ENCODE measurements around the gene BOLA3. TPM values are rescaled to one million over a fixed set of nuclear protein-coding genes. Genes with fewer than 3 reads are reported as not detected.
A peak's percentile ranks its signal among the peaks of the same experiment; 100 is the strongest.

BOLA3 gene
- total RNA-seq, 2 donors from 2014 or later, result 40.4 to 45.8 TPM

DNA sequence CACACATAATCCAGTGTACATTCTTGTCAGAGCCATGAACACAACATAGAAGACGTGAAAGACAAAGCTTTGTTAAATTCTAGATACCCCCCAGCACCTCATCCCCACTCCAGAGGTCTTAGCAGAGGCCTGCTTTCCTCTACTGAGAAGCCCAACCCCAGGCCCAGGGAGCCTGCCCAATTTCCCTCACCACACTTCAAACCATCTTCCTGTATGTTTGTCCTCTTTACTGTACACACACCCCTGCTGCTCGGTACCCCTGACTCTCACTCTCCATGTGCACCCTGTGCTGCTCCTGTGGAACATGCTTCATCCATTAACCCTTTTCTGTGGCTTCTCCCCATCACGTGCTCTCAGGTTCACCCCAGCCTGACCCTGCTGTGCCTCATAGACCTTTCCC lies 37.2 kb downstream of the BOLA3 start:
- no peak for ATAC-seq
- no peak for DNase-seq
- intact Hi-C loops (cut with DNase I, micrococcal nuclease), result no loop called here

DNA sequence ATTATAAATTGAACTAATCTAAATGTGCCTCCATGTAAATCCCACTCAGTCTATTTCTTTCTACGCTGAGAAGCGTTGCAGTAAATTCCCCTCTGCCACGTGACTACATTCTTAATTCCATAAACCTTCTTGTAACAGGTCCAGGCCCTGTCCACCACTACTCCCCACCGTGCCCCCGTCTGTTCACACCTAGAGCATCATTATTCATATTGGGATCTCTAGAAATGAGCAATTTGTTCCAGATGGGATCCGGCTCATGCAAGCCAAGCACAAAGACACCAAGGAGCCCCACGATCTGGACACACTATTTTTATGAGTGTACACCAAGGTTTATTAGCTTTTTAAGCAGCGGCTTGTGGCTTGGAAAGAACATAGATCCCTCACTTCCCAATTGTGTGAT lies 38.2 kb downstream of the BOLA3 start:
- no peak for DNase-seq
- intact Hi-C loops (cut with DNase I, micrococcal nuclease), result no loop called here
- no peak for ATAC-seq

DNA sequence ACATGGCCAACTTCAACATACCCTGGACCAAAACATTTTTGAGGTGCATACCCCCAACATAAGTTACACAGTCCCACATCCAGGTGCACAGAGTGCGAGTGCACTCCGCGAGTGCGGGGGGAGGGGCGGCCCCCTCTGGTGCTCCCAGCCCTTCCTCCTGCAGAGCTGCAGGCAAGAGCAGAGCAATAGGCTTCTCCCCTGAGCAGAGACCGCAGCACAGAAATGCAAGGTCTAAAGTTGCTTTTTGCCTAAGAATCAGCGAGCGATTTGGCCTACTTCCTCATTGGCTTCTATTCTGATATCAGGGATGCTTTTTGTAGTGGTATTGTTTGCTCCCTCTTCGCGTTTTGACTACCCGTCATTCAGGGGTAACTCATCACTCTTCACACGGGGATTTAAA lies 40.6 kb downstream of the BOLA3 start:
- DNase-seq (no peak), ATAC-seq (no peak)
- intact Hi-C loops (cut with DNase I, micrococcal nuclease), result no loop called here

DNA sequence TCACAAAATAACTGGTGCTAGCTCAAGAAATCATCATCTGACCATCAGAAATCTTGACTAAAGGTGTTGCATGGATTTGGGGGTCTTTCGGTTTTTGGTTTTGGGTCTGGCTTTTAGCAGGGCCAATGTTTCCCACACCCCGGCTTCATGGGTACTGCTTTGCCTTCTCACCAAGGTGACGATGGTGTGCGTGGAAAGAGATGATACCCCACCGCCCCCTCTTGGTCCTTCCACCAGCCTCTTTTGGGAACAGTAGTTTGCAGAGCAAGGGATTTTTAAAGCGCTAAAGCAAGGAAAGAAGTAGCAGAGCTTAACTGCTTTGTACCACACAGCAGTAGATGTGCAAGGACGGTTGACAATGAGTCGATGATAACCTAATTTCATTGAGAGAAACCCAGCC lies 42.3 kb downstream of the BOLA3 start:
- ATAC-seq (no peak), DNase-seq (no peak)
- intact Hi-C loops (cut with DNase I, micrococcal nuclease), result no loop called here

DNA sequence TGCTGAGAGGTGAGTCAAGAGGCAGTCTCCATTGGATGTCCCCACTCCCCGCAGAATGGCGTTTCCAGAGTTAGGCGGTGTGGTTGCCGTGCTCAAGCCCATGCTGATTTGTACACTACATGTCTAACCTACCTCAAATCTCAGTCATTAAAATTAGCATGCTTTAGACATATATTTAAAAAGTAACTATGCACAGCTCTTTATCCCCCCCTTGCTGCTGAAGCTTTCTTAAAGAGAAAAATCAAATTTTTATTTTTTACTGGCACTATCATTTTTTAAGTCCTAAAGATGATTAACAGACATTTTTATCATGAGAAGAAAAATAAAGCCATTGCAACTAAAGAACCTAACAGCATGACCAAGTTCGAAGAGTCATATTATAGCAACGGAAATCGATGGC lies 42.9 kb downstream of the BOLA3 start:
- intact Hi-C loops (cut with DNase I, micrococcal nuclease), result no loop called here
- ATAC-seq (no peak), DNase-seq (no peak)

DNA sequence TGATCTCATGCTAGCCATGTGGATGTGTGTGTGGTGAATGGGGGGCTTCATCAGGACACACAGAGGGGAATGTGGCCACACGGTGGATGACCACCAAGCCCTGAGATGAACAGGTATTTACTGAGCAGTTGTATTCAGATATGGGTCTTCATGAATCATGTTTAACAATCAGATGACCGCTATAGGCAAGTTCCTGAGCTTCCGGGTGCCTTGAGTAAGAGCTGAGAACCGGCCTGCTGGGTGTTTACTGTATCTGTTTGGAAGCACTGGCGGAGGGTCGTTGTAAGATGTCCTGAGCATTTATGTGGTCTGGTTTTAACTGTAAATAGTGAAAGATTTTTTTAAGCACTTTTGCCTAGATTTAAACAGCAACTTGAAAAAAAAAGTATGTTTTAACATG lies 43.9 kb downstream of the BOLA3 start:
- DNase-seq (no peak), ATAC-seq (no peak)
- intact Hi-C loops (cut with DNase I, micrococcal nuclease), result no loop called here

DNA sequence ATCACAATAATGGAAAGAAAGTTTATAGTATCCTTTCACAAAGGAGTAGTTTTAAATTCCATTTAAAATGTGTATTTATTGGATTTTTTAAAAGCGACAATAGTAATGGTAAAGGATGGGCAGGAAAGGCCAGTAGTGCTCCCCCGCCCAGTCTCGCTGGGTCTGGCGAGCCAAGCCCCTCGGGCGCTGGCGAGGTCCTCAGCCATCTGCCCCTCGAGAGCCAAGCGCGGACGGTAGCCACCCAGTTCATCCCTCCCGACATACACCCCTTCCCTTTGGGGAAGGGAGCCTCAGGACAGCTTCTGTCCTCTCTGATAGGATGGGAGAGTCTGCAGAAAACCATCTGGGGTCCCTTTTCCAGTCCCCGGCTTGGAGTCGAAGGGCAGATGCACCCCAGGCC lies 45.2 kb downstream of the BOLA3 start:
- DNase-seq (no peak), ATAC-seq (no peak)
- intact Hi-C loops (cut with DNase I, micrococcal nuclease), result no loop called here

DNA sequence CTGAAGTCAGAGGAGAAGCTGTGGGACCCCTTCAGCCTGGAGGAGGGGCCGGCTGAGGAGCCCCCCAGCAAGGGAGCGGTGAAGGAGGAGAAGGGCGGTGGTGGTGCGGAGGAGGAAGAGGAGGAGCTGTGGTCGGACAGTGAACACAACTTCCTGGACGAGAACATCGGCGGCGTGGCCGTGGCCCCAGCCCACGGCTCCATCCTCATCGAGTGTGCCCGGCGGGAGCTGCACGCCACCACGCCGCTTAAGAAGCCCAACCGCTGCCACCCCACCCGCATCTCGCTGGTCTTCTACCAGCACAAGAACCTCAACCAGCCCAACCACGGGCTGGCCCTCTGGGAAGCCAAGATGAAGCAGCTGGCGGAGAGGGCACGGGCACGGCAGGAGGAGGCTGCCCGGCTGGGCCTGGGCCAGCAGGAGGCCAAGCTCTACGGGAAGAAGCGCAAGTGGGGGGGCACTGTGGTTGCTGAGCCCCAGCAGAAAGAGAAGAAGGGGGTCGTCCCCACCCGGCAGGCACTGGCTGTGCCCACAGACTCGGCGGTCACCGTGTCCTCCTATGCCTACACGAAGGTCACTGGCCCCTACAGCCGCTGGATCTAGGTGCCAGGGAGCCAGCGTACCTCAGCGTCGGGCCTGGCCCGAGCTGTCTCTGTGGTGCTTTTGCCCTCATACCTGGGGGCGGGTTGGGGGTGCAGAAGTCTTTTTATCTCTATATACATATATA lies 46.0 kb downstream of the BOLA3 start:
- DNase-seq (no peak), ATAC-seq (no peak)
- intact Hi-C loops (cut with DNase I, micrococcal nuclease), result no loop called here

DNA sequence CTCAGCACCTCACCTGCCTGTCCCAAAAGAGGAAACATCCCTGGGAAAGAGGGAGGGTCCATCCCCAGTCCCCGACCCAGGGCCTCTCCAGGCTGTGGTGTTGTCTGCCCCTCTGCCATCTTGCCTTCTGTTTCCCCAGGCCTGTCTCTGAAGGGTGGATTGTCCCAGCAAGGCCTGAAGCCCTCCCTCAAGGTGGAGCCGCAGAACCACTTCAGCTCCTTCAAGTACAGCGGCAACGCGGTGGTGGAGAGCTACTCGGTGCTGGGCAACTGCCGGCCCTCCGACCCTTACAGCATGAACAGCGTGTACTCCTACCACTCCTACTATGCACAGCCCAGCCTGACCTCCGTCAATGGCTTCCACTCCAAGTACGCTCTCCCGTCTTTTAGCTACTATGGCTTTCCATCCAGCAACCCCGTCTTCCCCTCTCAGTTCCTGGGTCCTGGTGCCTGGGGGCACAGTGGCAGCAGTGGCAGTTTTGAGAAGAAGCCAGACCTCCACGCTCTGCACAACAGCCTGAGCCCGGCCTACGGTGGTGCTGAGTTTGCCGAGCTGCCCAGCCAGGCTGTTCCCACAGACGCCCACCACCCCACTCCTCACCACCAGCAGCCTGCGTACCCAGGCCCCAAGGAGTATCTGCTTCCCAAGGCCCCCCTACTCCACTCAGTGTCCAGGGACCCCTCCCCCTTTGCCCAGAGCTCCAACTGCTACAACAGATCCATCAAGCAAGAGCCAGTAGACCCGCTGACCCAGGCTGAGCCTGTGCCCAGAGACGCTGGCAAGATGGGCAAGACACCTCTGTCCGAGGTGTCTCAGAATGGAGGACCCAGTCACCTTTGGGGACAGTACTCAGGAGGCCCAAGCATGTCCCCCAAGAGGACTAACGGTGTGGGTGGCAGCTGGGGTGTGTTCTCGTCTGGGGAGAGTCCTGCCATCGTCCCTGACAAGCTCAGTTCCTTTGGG lies 47.2 kb downstream of the BOLA3 start:
- DNase-seq (no peak), ATAC-seq (no peak)
- intact Hi-C loops (cut with DNase I, micrococcal nuclease), result no loop called here

DNA sequence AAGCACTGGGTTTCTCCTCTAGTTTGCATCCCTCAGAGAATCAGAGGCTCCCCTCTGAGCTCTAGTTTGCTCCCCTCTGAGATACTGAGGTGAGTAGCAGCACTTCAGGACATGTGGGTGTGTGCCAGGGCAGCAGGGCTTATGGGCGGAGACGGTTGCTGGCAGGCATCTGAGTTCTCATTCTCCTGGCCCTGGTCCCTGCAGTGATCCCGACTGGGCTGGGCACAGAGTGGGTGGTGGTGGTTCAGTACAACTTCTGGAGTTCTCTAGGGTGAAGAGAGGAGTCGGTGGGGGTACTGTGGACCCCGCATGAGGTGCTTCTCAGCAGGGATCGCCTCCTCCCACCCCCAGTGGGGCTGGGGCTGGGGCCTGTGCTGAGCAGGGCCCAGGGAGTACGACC lies 47.9 kb downstream of the BOLA3 start:
- ATAC-seq, result peak; percentile 61
- intact Hi-C loops (cut with DNase I, micrococcal nuclease), result no loop called here
- peak in 1 of 2 donors; percentile 37 for DNase-seq

DNA sequence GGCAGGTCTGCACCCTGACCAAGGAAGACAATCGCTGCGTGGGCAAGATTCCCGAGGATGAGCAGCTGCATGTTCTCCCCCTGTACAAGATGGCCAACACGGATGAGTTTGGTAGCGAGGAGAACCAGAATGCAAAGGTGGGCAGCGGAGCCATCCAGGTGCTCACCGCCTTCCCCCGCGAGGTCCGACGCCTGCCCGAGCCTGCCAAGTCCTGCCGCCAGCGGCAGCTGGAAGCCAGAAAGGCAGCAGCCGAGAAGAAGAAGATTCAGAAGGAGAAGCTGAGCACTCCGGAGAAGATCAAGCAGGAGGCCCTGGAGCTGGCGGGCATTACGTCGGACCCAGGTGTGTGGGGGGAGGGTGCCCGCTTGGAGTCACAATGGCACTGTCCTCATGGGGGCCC lies 48.4 kb downstream of the BOLA3 start:
- DNase-seq, result no peak

DNA sequence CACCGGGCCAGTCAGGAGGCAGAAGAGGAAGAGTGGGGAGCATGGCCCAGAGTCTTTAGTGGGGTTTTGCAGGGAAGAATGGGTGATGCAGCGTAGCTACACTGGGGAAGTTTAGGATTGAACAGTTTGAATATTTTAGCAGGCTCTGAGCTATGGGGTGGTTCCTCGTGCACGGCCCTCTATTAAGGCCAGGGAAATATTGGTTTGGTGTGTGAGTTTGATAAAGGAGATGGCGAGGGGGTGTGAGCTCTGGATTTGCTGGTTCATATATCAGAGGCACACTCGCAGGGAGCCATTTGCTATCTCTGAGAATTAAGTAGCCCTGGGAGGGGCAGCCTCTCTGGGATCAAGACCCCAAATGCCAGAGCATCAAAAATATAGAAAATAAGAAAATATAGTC lies 50.1 kb downstream of the BOLA3 start:
- intact Hi-C loops (cut with DNase I, micrococcal nuclease), result no loop called here
- ATAC-seq, result no peak
- no peak for DNase-seq

More for the DNA sequence above, 48.4 kb downstream of the BOLA3 start:
- intact Hi-C loops (cut with DNase I, micrococcal nuclease), result no loop called here
- ATAC-seq, result no peak

DNA sequence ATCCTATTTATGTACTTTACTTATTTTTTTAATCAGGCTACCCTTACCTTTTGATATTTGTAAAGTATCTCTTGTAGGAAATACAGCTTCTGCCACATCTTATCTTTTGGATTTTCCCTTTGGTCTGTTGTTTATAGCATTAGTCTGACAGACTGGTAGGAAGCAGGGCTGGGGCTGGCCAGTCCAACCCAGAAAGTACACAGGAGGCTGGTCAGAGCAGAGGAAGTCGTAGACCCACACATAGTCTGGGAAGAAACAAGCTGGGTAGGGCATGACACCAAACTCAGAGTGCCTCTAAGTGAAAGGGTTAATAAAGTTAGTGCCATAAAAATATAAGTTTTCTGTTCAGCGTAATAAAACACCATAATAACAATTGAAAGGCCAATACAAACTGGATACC lies 51.7 kb downstream of the BOLA3 start:
- intact Hi-C loops (cut with DNase I, micrococcal nuclease), result no loop called here
- DNase-seq, result peak in 1 of 2 donors; percentile 31
- peak; percentile 93 for ATAC-seq

DNA sequence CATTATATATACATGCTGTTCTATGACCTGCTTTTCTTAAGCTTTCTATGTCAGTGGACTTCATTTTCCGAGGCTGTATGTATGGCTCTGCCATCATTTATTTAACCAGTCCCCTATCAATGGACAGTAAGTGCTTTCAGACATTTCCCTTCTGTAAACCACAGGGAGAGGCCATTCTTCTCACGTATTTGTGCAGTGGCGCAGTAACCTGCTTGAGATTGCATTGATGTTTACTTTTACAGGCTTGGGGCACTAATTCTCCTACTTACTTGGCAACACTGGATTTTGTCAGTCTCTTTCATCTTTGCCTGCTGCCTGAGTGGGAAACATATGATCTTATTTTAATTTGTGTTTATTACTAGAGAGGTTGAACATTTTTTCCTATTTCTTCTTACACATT lies 52.1 kb downstream of the BOLA3 start:
- intact Hi-C loops (cut with DNase I, micrococcal nuclease), result no loop called here
- ATAC-seq (peak; percentile 67), DNase-seq (no peak)

DNA sequence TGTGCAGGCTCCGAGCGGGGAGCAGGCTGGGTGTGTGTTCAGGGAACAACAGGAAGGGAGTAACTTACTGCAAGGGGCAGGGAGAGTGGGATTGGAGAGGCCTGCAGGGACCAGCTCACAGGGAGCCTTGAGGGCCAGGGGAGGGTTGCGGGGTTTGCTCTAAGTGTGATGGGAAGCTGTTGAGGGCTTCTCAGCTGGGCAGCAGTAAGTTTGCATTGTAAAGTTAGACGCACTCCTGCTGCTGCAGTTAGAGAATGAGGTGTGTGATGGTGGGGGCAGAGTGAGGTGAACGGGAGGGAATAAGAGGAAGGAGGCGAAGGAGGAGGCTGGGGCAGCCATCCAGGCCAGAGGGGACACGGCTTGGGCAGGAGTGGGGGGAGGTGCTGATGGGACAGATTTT lies 53.4 kb downstream of the BOLA3 start:
- intact Hi-C loops (cut with DNase I, micrococcal nuclease), result no loop called here
- no peak for DNase-seq
- no peak for ATAC-seq

DNA sequence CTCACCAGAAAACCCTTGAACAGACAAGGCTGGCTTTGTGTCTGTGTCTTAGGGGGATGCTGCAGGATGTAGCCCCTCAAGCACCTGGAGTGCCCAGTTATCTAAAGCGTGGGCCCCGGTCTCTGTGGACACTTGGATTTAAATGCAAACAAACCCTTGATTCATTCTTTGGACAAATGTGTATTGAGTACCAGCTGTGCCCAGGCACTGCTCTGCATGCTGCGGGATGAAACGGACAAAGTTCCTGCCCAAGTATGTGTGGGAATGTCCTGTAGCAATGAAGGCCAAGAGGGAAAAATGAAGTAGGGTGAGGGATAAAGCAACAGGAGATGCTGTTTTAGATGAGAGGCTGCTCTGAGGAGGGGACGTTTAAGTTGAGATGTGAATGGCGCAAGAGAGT lies 53.9 kb downstream of the BOLA3 start:
- DNase-seq (no peak), ATAC-seq (no peak)
- intact Hi-C loops (cut with DNase I, micrococcal nuclease), result no loop called here

DNA sequence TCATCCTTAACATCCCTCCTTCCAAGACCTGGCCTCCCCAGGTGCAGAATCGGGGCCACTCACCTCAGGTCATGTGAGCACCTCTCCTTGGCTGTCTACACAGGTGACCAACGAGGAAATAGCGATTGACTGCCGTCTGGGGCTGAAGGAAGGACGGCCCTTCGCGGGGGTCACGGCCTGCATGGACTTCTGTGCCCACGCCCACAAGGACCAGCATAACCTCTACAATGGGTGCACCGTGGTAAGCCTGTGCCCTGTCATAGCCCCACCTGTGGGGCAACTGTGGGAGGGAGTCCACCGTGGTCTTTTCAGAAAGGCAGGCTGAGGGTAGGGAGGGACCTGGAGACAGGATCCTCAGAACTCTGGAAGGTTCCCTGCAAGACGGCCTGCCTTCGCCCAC lies 54.3 kb downstream of the BOLA3 start:
- intact Hi-C loops (cut with DNase I, micrococcal nuclease), result no loop called here

DNA sequence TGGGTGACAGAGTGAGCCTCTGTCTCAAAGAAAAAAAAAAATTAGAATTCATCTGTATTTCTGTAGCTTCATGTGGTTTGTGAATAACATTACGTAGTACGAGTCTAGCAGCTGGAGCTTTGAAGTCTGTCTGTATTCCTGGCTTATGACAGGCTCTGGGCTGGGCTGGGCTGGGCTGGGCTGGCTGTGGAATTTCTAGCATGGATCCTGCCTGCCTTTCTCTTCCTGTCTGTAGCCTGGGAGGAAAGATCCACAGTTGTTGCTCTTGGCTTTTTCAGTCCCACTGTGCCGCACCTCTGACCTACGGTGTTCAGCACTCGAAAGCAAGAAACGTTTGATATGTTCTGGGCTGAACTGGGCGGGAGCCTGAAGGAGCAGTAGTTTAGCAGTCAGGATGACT lies 55.4 kb downstream of the BOLA3 start:
- ATAC-seq (no peak), DNase-seq (no peak)
- intact Hi-C loops (cut with DNase I, micrococcal nuclease), result no loop called here

More for the DNA sequence above, 54.3 kb downstream of the BOLA3 start:
- DNase-seq, result no peak
- ATAC-seq, result no peak

DNA sequence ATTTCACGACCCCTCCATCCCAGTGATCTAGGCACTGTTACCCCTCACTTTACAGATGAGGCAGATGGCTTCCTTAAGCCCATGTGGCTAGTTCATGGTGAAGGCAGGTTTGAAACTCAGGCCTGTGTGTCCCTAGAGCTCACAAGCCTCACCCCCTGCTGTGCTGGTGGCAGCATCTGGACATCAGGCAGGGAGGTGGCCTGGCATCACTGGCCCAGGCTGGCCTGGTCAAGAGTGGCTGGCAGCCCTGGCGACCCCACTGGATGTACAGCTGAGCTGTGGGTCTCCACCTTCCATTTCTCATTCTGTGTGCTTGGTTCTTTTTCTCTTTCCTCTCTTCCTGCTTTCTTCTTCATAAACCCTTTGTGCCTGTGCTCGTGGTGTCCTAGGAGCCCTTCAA lies 56.3 kb downstream of the BOLA3 start:
- ATAC-seq, result no peak
- intact Hi-C loops (cut with DNase I, micrococcal nuclease), result no loop called here
- DNase-seq, result no peak

Measured in left colon (tissue), 2 donors.